Transverse colon (tissue), 4 donors: ENCODE data around the gene GADD45A. TPM values are rescaled to one million over a fixed set of nuclear protein-coding genes. Genes with fewer than 3 reads are reported as not detected.

Source experiments
- DNase-seq: peaks from one replicate; pipeline ENCODE4 v3.0.0-alpha.2; 2019
- H3K27ac ChIP-seq, 4 donors: fragments of 200-600 bp; sonication (generic); 2 replicates each; pipeline ENCODE4 v1.5.1; 2016 to 2018; ENCODE audit warnings: inconsistent platforms in 4 of 4
- H3K27me3 ChIP-seq: fragments of 200-600 bp; sonication (generic); 2 replicates; pipeline ENCODE4 v1.5.1; 2017; ENCODE audit warnings: inconsistent platforms
- H3K36me3 ChIP-seq, 4 donors: fragments of 200-600 bp; sonication (generic); 2 replicates each; pipeline ENCODE4 v1.5.1; 2017 to 2019; ENCODE audit warnings: inconsistent platforms in 4 of 4
- H3K4me1 ChIP-seq, 4 donors: fragments of 200-600 bp; sonication (generic); 2 replicates each; pipeline ENCODE4 v1.5.1; 2017 to 2020; ENCODE audit warnings: inconsistent platforms in 4 of 4
- H3K4me3 ChIP-seq, 4 donors: fragments of 200-600 bp; sonication (generic); 1 replicate in 1 of 4; 2 replicates in 3 of 4; pipeline versions ENCODE4 v1.5.1 to v1.6.1; 2017 to 2019; ENCODE audit warnings: inconsistent platforms in 4 of 4
- H3K9me3 ChIP-seq, 2 donors: fragments of 200-600 bp; sonication (generic); 2 replicates each; pipeline ENCODE4 v1.5.1; 2017 to 2019; ENCODE audit warnings: inconsistent platforms in 2 of 2
- CTCF ChIP-seq, 5 experiments: fragments of 200-600 bp in 3 of 5; fragments of 450-650 bp in 2 of 5; sonication (generic) in 3 of 5; IDR thresholded peaks; 1 replicate in 2 of 5; 2 replicates in 3 of 5; pipeline ENCODE4 v1.5.1; 2016 to 2017; ENCODE audit warnings: antibody characterized with exemption in 5 of 5, inconsistent platforms in 3 of 5, mild to moderate bottlenecking in 2 of 5, moderate library complexity in 1 of 5
- EP300 ChIP-seq: sonication (generic); formaldehyde crosslinking; IDR thresholded peaks from one replicate; pipeline ENCODE4 v1.6.1; 2017; ENCODE audit warnings: antibody characterized with exemption, low read depth
- POLR2A ChIP-seq: fragments of 450-650 bp; IDR thresholded peaks from one replicate; pipeline ENCODE4 v1.6.1; 2016; ENCODE audit warnings: antibody characterized with exemption, mild to moderate bottlenecking, moderate library complexity
- POLR2AphosphoS5 ChIP-seq, 3 donors: sonication (generic); formaldehyde crosslinking; IDR thresholded peaks; one replicate each; pipeline ENCODE4 v1.6.1; 2016; ENCODE audit warnings: antibody characterized with exemption in 3 of 3
- WGBS, 2 donors: methylation state at CpG; one replicate each; pipeline ENCODE4 v1.1.5; 2018; ENCODE audit warnings: low coverage in 1 of 2; 5-methylcytosine and 5-hydroxymethylcytosine counted together
- in situ Hi-C, 4 donors: fragments of 200-750 bp; cut with MboI; loops; one replicate each; pipeline versions ENCODE4 v1.15.0 to v1.15.1; 2017; ENCODE audit warnings: low sequenced_read_pairs in 3 of 4, low pct_ligation_motif_present in 1 of 4, low pct_unique_long_range_greater_than_20kb in 1 of 4
- intact Hi-C: fragments of 100-400 bp; cut with DNase I; formaldehyde crosslinking; loops from one replicate; pipeline ENCODE4 v1.15.1; 2023; ENCODE audit warnings: low total_unique reads
- total RNA-seq, 4 donors: library from RNA; depleted of rRNA; stranded (reverse); fragments of >200 nt; gene quantifications; one replicate each; pipeline ENCODE4 v1.1.0, GENCODE V29; 2016

Gene GADD45A
- total RNA-seq, 4 donors from 2014 or later: 2.0 to 79.7 (median 69.9) TPM

GRCh38 chr1:67731322-67731721 is 46.3 kb downstream of the GADD45A start:
- in situ Hi-C loops (loop anchor here in 1 of 4 donors (10.0 kb wide), 1 partner anchor 47 kb away; the partner anchor contains the start of gene GADD45A), intact Hi-C loops (no loop called here)
- no peaks in the 10 kb centered on the region for H3K27me3 ChIP-seq
- H3K36me3 ChIP-seq: no peaks in the 10 kb centered on the region
- TF ChIP-seq EP300 (no peak), POLR2A (no peak), CTCF (IDR thresholded peaks at IDR 0.05) (no peak), POLR2AphosphoS5 (IDR thresholded peaks at IDR 0.05) (no peak)
- H3K27ac ChIP-seq: no peak overlapping the region
- no peak for DNase-seq
- peaks cover 10 to 42% (median 11%) of the 10 kb centered on the region in 4 donors for H3K4me1 ChIP-seq
- WGBS, 2 donors: 88 to 89% methylated on average over 1 to 2 of the region's 2 CpGs
- no peak overlapping the region for H3K4me3 ChIP-seq
- H3K9me3 ChIP-seq: no peaks in the 10 kb centered on the region

- Histone ChIP-seq H3K4me1 (peaks cover 14 to 51% (median 19%) of the 10 kb centered on the region in 4 donors), H3K4me3 (no peak overlapping the region), H3K9me3 (no peaks in the 10 kb centered on the region), H3K27ac (no peak overlapping the region), H3K27me3 (no peaks in the 10 kb centered on the region), H3K36me3 (no peaks in the 10 kb centered on the region)
- TF ChIP-seq POLR2A (no peak), EP300 (no peak), CTCF (IDR thresholded peaks at IDR 0.05) (no peak), POLR2AphosphoS5 (IDR thresholded peaks at IDR 0.05) (no peak)
- no peak for DNase-seq
- intact Hi-C loops: no loop called here
- 54 to 67% methylated on average over 5 of the region's 6 CpGs for WGBS, 2 donors
- in situ Hi-C loops: loop anchor here in 1 of 4 donors (10.0 kb wide), 1 partner anchor 48 kb away; the partner anchor contains the start of gene GADD45A
Measured at GRCh38 chr1:67732750-67733151, 47.8 kb downstream of the GADD45A start.

GRCh38 chr1:67733681-67734322 is 48.8 kb downstream of the GADD45A start:
- no peaks in the 10 kb centered on the region for H3K9me3 ChIP-seq
- in situ Hi-C loops: loop anchor here in 1 of 4 donors (10.0 kb wide), 1 partner anchor 49 kb away; the partner anchor contains the start of gene GADD45A
- 72% methylated on average over 4 of the region's 4 CpGs; no CpG with 5 or more reads in 1 of the 2 donors for WGBS, 2 donors
- H3K4me1 ChIP-seq: peaks cover 14 to 59% (median 21%) of the 10 kb centered on the region in 4 donors
- no peak overlapping the region for H3K4me3 ChIP-seq
- TF ChIP-seq EP300 (no peak), POLR2AphosphoS5 (IDR thresholded peaks at IDR 0.05) (no peak), CTCF (IDR thresholded peaks at IDR 0.05) (no peak), POLR2A (no peak)
- H3K27ac ChIP-seq: peak overlapping the region in 1 of 4 donors; percentile 15
- H3K36me3 ChIP-seq: no peaks in the 10 kb centered on the region
- DNase-seq: no peak
- intact Hi-C loops: no loop called here
- no peaks in the 10 kb centered on the region for H3K27me3 ChIP-seq

GRCh38 chr1:67734323-67734690 is 49.3 kb downstream of the GADD45A start:
- 79 to 86% methylated on average over 3 of the region's 3 CpGs for WGBS, 2 donors
- peak overlapping the region in 1 of 4 donors; percentile 77 for H3K27ac ChIP-seq
- TF ChIP-seq POLR2AphosphoS5 (IDR thresholded peaks at IDR 0.05): no peak
- no peak for TF ChIP-seq EP300
- no peak for TF ChIP-seq POLR2A
- TF ChIP-seq CTCF (IDR thresholded peaks at IDR 0.05): no peak

More at GRCh38 chr1:67734323-67734690, 49.3 kb downstream of the GADD45A start:
- intact Hi-C loops (no loop called here), in situ Hi-C loops (loop anchor here in 1 of 4 donors (10.0 kb wide), 1 partner anchor 50 kb away; the partner anchor contains the start of gene GADD45A)
- Histone ChIP-seq H3K27me3 (no peaks in the 10 kb centered on the region), H3K36me3 (no peaks in the 10 kb centered on the region), H3K4me1 (peaks cover 14 to 59% (median 21%) of the 10 kb centered on the region in 4 donors), H3K4me3 (no peak overlapping the region), H3K9me3 (no peaks in the 10 kb centered on the region)
- DNase-seq: no peak
